A673 (cell line): ENCODE results near the gene PDE6G. TPM values are rescaled to one million over a fixed set of nuclear protein-coding genes. Genes with fewer than 3 reads are reported as not detected.

Source experiments
- BruUV-seq: library from RNA; stranded (reverse); fragments of 400-500 nt; replicated peaks from 2 replicates; lab custom pipeline; 2021; lab: Mats Ljungman, UMichigan
- CTCF ChIA-PET: fragments of 300-600 bp; sonication (Branson Sonifier 250); formaldehyde crosslinking; loops from one replicate; lab custom pipeline; 2022; ENCODE audit warnings: antibody characterized with exemption; lab: Charles Lee
- POLR2A ChIA-PET: fragments of 300-600 bp; sonication (Branson Sonifier 250); formaldehyde crosslinking; loops from one replicate; lab custom pipeline; 2022; ENCODE audit warnings: antibody characterized with exemption; ENCODE audit not compliant: low non-redundant PET; lab: Charles Lee
- DNase-seq: peaks from one replicate; pipeline ENCODE4 v3.0.0-alpha.2; 2015; ENCODE audit warnings: low spot score
- H3K27ac ChIP-seq: fragments of 200-600 bp; sonication (generic); 2 replicates; pipeline ENCODE4 v1.5.1; 2016; ENCODE audit warnings: mixed run types, low read depth, mild to moderate bottlenecking, mixed read lengths, antibody characterized with exemption, low read length; ENCODE audit not compliant: poor library complexity, severe bottlenecking
- H3K27me3 ChIP-seq: fragments of 200-600 bp; sonication (generic); replicated peaks from 2 replicates; pipeline ENCODE4 v1.6.1; 2017; ENCODE audit warnings: mixed run types, low read depth, mild to moderate bottlenecking, mixed read lengths, antibody characterized with exemption, low read length; ENCODE audit not compliant: insufficient read depth, poor library complexity
- H3K36me3 ChIP-seq: fragments of 200-600 bp; sonication (generic); 2 replicates; pipeline ENCODE4 v1.6.1; 2016; ENCODE audit warnings: mixed run types, mild to moderate bottlenecking, mixed read lengths, antibody characterized with exemption, low read length; ENCODE audit not compliant: insufficient read depth, poor library complexity, severe bottlenecking
- H3K4me1 ChIP-seq: fragments of 200-600 bp; sonication (generic); 2 replicates; pipeline ENCODE4 v1.6.1; 2017; ENCODE audit warnings: mixed run types, mild to moderate bottlenecking, mixed read lengths, antibody characterized with exemption, low read length; ENCODE audit not compliant: insufficient read depth, poor library complexity, severe bottlenecking
- H3K4me3 ChIP-seq: fragments of 200-600 bp; sonication (generic); 2 replicates; pipeline ENCODE4 v1.5.1; 2016; ENCODE audit warnings: low read depth, mixed run types, mild to moderate bottlenecking, mixed read lengths, low read length; ENCODE audit not compliant: poor library complexity, severe bottlenecking
- H3K9me3 ChIP-seq: fragments of 200-600 bp; sonication (generic); 2 replicates; pipeline ENCODE4 v1.6.1; 2016; ENCODE audit warnings: mixed run types, low read depth, mild to moderate bottlenecking, mixed read lengths, antibody characterized with exemption, low read length; ENCODE audit not compliant: poor library complexity, severe bottlenecking
- CTCF ChIP-seq: fragments of 300-800, 200-600 bp; sonication (generic); conservative IDR thresholded peaks from 2 replicates; pipeline ENCODE4 v1.5.1; 2017; ENCODE audit warnings: low read depth, mild to moderate bottlenecking, antibody characterized with exemption, low read length, moderate library complexity, mixed read lengths
- EZH2 ChIP-seq: fragments of 200-600 bp; sonication (generic); IDR thresholded peaks from 2 replicates; pipeline ENCODE4 v1.6.1; 2017; ENCODE audit warnings: borderline replicate concordance, low read depth, mild to moderate bottlenecking, mixed read lengths, antibody characterized with exemption, low read length; ENCODE audit not compliant: poor library complexity, severe bottlenecking
- intact Hi-C: fragments of 100-400 bp; cut with micrococcal nuclease; formaldehyde crosslinking; loops from one replicate; pipeline ENCODE4 v1.10.0; 2022; ENCODE audit not compliant: unreplicated experiment
- total RNA-seq: library from RNA; stranded (reverse); gene quantifications from 2 replicates; pipeline ENCODE4 v1.2.3, GENCODE V29; 2021

The PDE6G gene
- total RNA-seq, 1 experiment from 2014 or later, result 0.43 TPM

- no peak for DNase-seq
- no peak overlapping the region for H3K4me3 ChIP-seq
- no peak overlapping the region for H3K27ac ChIP-seq
- no peaks in the 10 kb centered on the region for H3K9me3 ChIP-seq
- H3K36me3 ChIP-seq, result peaks cover 69% of the 10 kb centered on the region
- no peak for TF ChIP-seq EZH2
- no peak for TF ChIP-seq CTCF
- POLR2A ChIA-PET, result interaction anchor here (0.6 kb wide), 1 partner anchor 16 kb away, joined by 10 read pairs; no protein-coding TSS in a partner anchor
- H3K4me1 ChIP-seq, result peaks cover 1% of the 10 kb centered on the region
- CTCF ChIA-PET, result no interaction called here
- no peaks in the 10 kb centered on the region for H3K27me3 ChIP-seq
- intact Hi-C loops, result no loop called here
- no TSS peak for BruUV-seq
Observed at GRCh38 chr17:81695801-81696200, 39.5 kb upstream of the PDE6G start.

- H3K4me3 ChIP-seq, result no peak overlapping the region
- H3K9me3 ChIP-seq, result no peaks in the 10 kb centered on the region
- H3K27ac ChIP-seq, result no peak overlapping the region
- no peaks in the 10 kb centered on the region for H3K27me3 ChIP-seq
- DNase-seq, result no peak
- POLR2A ChIA-PET, result interaction anchor here (0.6 kb wide), 1 partner anchor 17 kb away, joined by 10 read pairs; no protein-coding TSS in a partner anchor
- no peaks in the 10 kb centered on the region for H3K4me1 ChIP-seq
- CTCF ChIA-PET, result no interaction called here
- peaks cover 72% of the 10 kb centered on the region for H3K36me3 ChIP-seq
- no TSS peak for BruUV-seq
- no peak for TF ChIP-seq EZH2
- intact Hi-C loops, result no loop called here
Observed at GRCh38 chr17:81695211-81695610, 38.9 kb upstream of the PDE6G start.

- no peaks in the 10 kb centered on the region for H3K9me3 ChIP-seq
- POLR2A ChIA-PET, result no interaction called here
- no peak for TF ChIP-seq EZH2
- TF ChIP-seq CTCF, result no peak
Observed at GRCh38 chr17:81694810-81695209, 38.5 kb upstream of the PDE6G start.

More at GRCh38 chr17:81694810-81695209, 38.5 kb upstream of the PDE6G start:
- H3K4me3 ChIP-seq, result no peak overlapping the region
- no peaks in the 10 kb centered on the region for H3K4me1 ChIP-seq
- no peak for DNase-seq
- no TSS peak for BruUV-seq
- CTCF ChIA-PET, result no interaction called here
- H3K27ac ChIP-seq, result no peak overlapping the region
- no peaks in the 10 kb centered on the region for H3K27me3 ChIP-seq
- intact Hi-C loops, result no loop called here
- peaks cover 76% of the 10 kb centered on the region for H3K36me3 ChIP-seq
